GM06990 (cell line): ENCODE data around the gene RALY.

Experiments used
- DNase-seq: peaks from one replicate; pipeline ENCODE4 v3.0.0-alpha.2; 2011; ENCODE audit not compliant: insufficient read length; ENCODE audit errors: extremely low read depth
- H3K27me3 ChIP-seq: replicated peaks from 2 replicates; pipeline ENCODE4 v1.6.0; 2011; ENCODE audit warnings: low read length; ENCODE audit not compliant: control insufficient read depth, insufficient read depth
- H3K36me3 ChIP-seq: 2 replicates; pipeline ENCODE4 v1.5.1; 2011; ENCODE audit warnings: low read length; ENCODE audit not compliant: control insufficient read depth, insufficient read depth
- H3K4me3 ChIP-seq: replicated peaks from 2 replicates; pipeline ENCODE4 v1.5.1; 2011; ENCODE audit warnings: low read depth, mild to moderate bottlenecking, control low read depth, low read length
- TF ChIP-seq, protein P1 (sequence below): IDR thresholded peaks from 2 replicates; pipeline ENCODE4 v1.5.1; 2011; ENCODE audit warnings: low read length, control low read depth, mild to moderate bottlenecking, inconsistent platforms; ENCODE audit not compliant: insufficient read depth, poor library complexity, severe bottlenecking

Gene RALY

DNA sequence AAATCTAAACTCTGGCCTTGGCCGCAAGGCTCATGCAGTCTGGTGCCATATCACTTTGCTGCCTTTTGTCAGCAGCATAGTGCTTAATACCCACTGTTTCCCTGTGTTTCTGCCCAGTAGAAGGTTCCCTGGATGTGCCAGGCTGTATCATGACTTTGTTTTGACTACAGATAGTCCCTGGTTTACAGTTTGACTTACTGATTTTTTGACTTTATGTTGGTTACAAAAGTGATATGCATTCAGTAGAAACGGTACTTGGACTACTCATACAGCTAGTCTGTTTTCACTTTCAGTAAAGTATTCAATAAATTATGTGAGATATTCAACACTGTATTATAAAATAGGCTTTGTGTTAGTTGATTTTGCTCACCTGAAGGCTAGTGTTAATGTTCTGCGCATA, 19.0 kb downstream of the RALY start:
- Histone ChIP-seq H3K36me3 (no peaks in the 10 kb centered on the region), H3K4me3 (no peak overlapping the region), H3K27me3 (no peaks in the 10 kb centered on the region)
- TF ChIP-seq, protein P1, sequence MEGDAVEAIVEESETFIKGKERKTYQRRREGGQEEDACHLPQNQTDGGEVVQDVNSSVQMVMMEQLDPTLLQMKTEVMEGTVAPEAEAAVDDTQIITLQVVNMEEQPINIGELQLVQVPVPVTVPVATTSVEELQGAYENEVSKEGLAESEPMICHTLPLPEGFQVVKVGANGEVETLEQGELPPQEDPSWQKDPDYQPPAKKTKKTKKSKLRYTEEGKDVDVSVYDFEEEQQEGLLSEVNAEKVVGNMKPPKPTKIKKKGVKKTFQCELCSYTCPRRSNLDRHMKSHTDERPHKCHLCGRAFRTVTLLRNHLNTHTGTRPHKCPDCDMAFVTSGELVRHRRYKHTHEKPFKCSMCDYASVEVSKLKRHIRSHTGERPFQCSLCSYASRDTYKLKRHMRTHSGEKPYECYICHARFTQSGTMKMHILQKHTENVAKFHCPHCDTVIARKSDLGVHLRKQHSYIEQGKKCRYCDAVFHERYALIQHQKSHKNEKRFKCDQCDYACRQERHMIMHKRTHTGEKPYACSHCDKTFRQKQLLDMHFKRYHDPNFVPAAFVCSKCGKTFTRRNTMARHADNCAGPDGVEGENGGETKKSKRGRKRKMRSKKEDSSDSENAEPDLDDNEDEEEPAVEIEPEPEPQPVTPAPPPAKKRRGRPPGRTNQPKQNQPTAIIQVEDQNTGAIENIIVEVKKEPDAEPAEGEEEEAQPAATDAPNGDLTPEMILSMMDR: no peak
- DNase-seq: no peak

DNA sequence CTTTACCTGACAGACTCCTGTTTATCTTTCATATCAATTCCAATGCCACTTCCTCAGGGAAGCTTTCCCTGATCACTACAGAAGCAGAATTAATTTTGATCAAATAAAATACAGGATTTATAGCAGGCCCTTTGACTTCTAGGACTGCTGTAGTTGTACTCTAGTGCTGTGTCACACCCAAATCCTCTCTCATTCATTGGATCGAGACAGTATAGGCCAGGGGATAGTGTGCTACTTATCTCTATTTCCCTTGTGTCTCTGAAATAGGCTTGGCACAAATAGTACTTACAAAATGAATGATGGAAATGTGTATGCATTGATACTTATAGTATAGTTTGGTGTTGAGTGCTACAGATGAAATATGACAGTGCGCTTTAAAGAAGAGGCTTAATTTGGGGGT, 19.8 kb downstream of the RALY start:
- TF ChIP-seq, protein P1: no peak
- H3K4me3 ChIP-seq: no peak overlapping the region
- H3K36me3 ChIP-seq: no peaks in the 10 kb centered on the region
- H3K27me3 ChIP-seq: no peaks in the 10 kb centered on the region
- no peak for DNase-seq

DNA sequence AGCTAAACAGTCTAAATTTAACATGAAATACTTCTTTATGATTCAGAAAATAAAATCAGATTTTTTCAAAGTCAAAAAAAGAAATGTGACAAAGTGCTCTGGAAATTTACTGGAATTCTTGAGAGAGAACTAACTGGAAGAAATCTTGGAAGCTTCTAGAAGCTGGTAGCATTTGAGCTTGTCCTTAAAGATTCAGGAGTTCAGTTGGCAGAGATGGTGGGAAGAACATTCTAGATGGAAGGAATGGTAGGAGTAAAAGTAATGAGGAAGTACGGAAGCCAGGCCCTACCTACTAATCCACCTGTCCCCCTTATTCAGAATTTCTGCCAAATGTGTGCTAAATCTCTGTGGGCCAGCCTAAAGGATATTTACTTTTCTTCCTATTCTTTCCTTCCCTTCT, 21.2 kb downstream of the RALY start:
- DNase-seq: no peak
- TF ChIP-seq, protein P1: no peak
- no peak overlapping the region for H3K4me3 ChIP-seq
- no peaks in the 10 kb centered on the region for H3K36me3 ChIP-seq
- H3K27me3 ChIP-seq: no peaks in the 10 kb centered on the region

DNA sequence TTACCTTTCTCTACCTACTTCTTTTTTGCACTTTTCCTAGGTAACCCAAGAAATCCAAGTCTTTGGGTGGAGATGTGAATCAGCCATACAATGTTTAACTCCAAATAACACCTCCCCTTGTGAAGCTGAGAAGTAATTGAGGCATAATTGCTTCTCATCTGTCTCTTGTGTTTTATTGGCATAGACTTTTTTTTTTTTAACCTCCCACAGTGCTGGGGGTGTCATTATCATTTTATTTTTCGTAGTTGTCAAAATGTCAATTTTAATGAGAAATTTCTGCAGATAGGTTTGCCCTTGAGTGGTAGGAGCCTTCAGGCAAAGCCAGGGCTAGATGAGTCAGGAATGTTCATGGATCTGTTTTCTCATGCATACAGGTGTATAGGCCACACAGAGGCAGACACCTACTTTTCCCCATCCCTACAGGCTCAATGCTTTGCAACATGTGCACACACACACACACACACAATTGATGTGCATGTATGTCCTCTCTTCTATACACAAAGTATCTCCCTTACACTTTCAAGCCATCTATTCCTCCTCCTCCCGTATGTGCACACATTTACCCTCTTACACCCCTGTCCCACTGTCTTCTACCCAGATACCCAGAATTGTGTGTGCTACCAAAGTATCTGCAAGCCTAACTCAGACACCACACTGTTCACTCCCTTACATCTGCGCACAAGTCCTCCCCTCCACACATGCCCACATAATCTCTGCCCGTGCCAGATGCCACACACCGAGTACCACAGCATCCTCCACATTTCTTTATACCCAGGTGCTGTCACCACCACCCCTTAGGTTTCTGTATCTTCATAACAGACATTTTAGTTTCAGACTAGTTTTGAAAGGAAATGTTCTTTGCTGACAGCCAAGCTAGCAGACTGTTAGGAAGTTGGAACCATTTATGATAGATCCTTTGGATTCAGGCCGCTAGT, 22.0 kb downstream of the RALY start:
- TF ChIP-seq, protein P1: no peak
- no peaks in the 10 kb centered on the region for H3K36me3 ChIP-seq
- H3K4me3 ChIP-seq: no peak overlapping the region
- DNase-seq: no peak
- no peaks in the 10 kb centered on the region for H3K27me3 ChIP-seq

DNA sequence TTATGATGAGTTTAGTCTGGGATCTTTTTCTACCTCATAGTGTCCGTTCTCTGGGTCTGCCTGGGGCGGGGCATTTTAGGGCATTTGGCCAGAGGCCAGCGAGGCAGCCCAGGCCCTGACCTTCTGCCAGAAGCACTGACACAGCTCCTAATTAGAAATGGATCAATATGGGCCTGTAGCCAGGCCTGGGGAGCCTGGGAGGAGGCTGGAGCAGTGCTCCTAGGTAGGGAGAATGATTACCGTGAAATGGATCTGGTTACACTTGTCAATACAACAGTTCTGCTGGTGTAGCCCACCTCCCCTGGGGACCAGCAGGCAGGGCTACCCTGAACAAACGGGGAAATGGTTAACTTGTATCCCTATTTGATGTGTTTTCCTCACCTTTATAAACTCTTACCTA, 23.0 kb downstream of the RALY start:
- H3K36me3 ChIP-seq: no peaks in the 10 kb centered on the region

More for the DNA sequence above, 23.0 kb downstream of the RALY start:
- no peak for DNase-seq
- Histone ChIP-seq H3K4me3 (no peak overlapping the region), H3K27me3 (no peaks in the 10 kb centered on the region)
- TF ChIP-seq, protein P1: no peak
